IPS DF 4.7 (cell line): Measurements from ENCODE around the gene AP5S1.

Experiments used
- DNase-seq: peaks from one replicate; pipeline ENCODE4 v3.0.0-alpha.2; 2013; ENCODE audit warnings: low spot score; ENCODE audit errors: extremely low read depth

AP5S1 gene

GRCh38 chr20:3873507-3873906 is 53.2 kb downstream of the AP5S1 start:
- DNase-seq, result no peak

- DNase-seq, result no peak
Measured at GRCh38 chr20:3874194-3874844, 54.0 kb downstream of the AP5S1 start.

GRCh38 chr20:3875378-3875974 is 55.1 kb downstream of the AP5S1 start:
- DNase-seq, result no peak

- no peak for DNase-seq
Measured at GRCh38 chr20:3876000-3876399, 55.7 kb downstream of the AP5S1 start.

- DNase-seq, result no peak
Measured at GRCh38 chr20:3876676-3877075, 56.3 kb downstream of the AP5S1 start.
